HTERT RPE-1 (cell line): ENCODE data around the gene FCER1G.

Source experiments
- in situ Hi-C: fragments of 300-500 bp; cut with MboI; formaldehyde crosslinking; loops from 4 replicates; pipeline ENCODE4 v1.14.3; 2020; ENCODE audit warnings: low sequenced_read_pairs

The FCER1G gene

GRCh38 chr1:161187311-161187710 is 27.8 kb upstream of the FCER1G start:
- in situ Hi-C loops: no loop called here

- in situ Hi-C loops: no loop called here
These were observed 26.7 kb upstream of the FCER1G start for GRCh38 chr1:161188381-161188780.

- in situ Hi-C loops: no loop called here
These were observed 26.1 kb upstream of the FCER1G start for GRCh38 chr1:161189036-161189435.

GRCh38 chr1:161190962-161191521 is 24.1 kb upstream of the FCER1G start:
- in situ Hi-C loops: no loop called here

- in situ Hi-C loops: no loop called here
These were observed 23.1 kb upstream of the FCER1G start for GRCh38 chr1:161191971-161192370.

GRCh38 chr1:161192476-161193465 is 22.3 kb upstream of the FCER1G start:
- in situ Hi-C loops: no loop called here

- in situ Hi-C loops: no loop called here
These were observed 21.4 kb upstream of the FCER1G start for GRCh38 chr1:161193561-161194235.

- in situ Hi-C loops: no loop called here
These were observed 19.9 kb upstream of the FCER1G start for GRCh38 chr1:161195171-161195570.

- in situ Hi-C loops: no loop called here
These were observed 19.0 kb upstream of the FCER1G start for GRCh38 chr1:161196111-161196510.

- in situ Hi-C loops: no loop called here
These were observed 18.3 kb upstream of the FCER1G start for GRCh38 chr1:161196521-161197451.

GRCh38 chr1:161197560-161198193 is 17.4 kb upstream of the FCER1G start:
- in situ Hi-C loops: no loop called here

GRCh38 chr1:161198194-161198896 is 16.8 kb upstream of the FCER1G start:
- in situ Hi-C loops: no loop called here

GRCh38 chr1:161198897-161199431 is 16.1 kb upstream of the FCER1G start, which contains the start of gene ADAMTS4:
Gene ADAMTS4, minus strand, starts transcription at chr1:161199054. Its CDS starts 427 bp downstream, at chr1:161198627.
- in situ Hi-C loops: no loop called here

GRCh38 chr1:161199506-161200139 is 15.5 kb upstream of the FCER1G start:
- in situ Hi-C loops: no loop called here

- in situ Hi-C loops: no loop called here
These were observed 14.6 kb upstream of the FCER1G start for GRCh38 chr1:161200421-161200991.

- in situ Hi-C loops: no loop called here
These were observed 13.9 kb upstream of the FCER1G start for GRCh38 chr1:161200992-161201835.
